Measurements from ENCODE around the gene KNTC1. TPM values are rescaled to one million over a fixed set of nuclear protein-coding genes. Genes with fewer than 3 reads are reported as not detected.

Gene KNTC1
- total RNA-seq, 6 experiments from 2014 or later, result 11.7 to 25.0 (median 19.6) TPM

- no peaks in the 10 kb centered on the region for H3K36me3 Mint-ChIP-seq (ENCODE audit: low read depth)
- no peak overlapping the region for H3K27ac Mint-ChIP-seq
- TF ChIP-seq CTCF (IDR thresholded peaks at IDR 0.05), result no peak
- H3K27me3 Mint-ChIP-seq (ENCODE audit: insufficient read depth), result peaks cover 3% of the 10 kb centered on the region; the same call in 1 of the 2 replicates
- H3K4me1 Mint-ChIP-seq (ENCODE audit: low read depth), result peaks cover 12% of the 10 kb centered on the region
- no peaks in the 10 kb centered on the region for H3K9me3 Mint-ChIP-seq
- no peak for DNase-seq
- no peak overlapping the region for H3K4me3 Mint-ChIP-seq
Observed at GRCh38 chr12:122665349-122665748, 138.3 kb downstream of the KNTC1 start.

GRCh38 chr12:122665759-122666158 lies 138.7 kb downstream of the KNTC1 start:
- H3K27ac Mint-ChIP-seq, result no peak overlapping the region
- DNase-seq, result no peak
- no peaks in the 10 kb centered on the region for H3K9me3 Mint-ChIP-seq
- no peak overlapping the region for H3K4me3 Mint-ChIP-seq
- peaks cover 13% of the 10 kb centered on the region for H3K4me1 Mint-ChIP-seq (ENCODE audit: low read depth)
- no peak for TF ChIP-seq CTCF (IDR thresholded peaks at IDR 0.05)
- H3K36me3 Mint-ChIP-seq (ENCODE audit: low read depth), result no peaks in the 10 kb centered on the region
- peaks cover 3% of the 10 kb centered on the region; the same call in 1 of the 2 replicates for H3K27me3 Mint-ChIP-seq (ENCODE audit: insufficient read depth)

- no peak for DNase-seq
- Mint-ChIP-seq H3K4me1 (ENCODE audit: low read depth) (peaks cover 19% of the 10 kb centered on the region), H3K27ac (no peak overlapping the region), H3K36me3 (ENCODE audit: low read depth) (peaks cover 5% of the 10 kb centered on the region; the same call in 1 of the 2 replicates), H3K27me3 (ENCODE audit: insufficient read depth) (no peaks in the 10 kb centered on the region), H3K4me3 (no peak overlapping the region), H3K9me3 (no peaks in the 10 kb centered on the region)
- no peak for TF ChIP-seq CTCF (IDR thresholded peaks at IDR 0.05)
Observed at GRCh38 chr12:122668268-122668667, 141.2 kb downstream of the KNTC1 start.

- H3K27ac Mint-ChIP-seq, result peak overlapping the region; percentile 55
- DNase-seq, result peak; percentile 59
- peaks cover 19% of the 10 kb centered on the region for H3K4me1 Mint-ChIP-seq (ENCODE audit: low read depth)
- H3K9me3 Mint-ChIP-seq, result no peaks in the 10 kb centered on the region
- H3K36me3 Mint-ChIP-seq (ENCODE audit: low read depth), result peaks cover 5% of the 10 kb centered on the region; the same call in 1 of the 2 replicates
- H3K27me3 Mint-ChIP-seq (ENCODE audit: insufficient read depth), result no peaks in the 10 kb centered on the region; the same call in 1 of the 2 replicates
- TF ChIP-seq CTCF (IDR thresholded peaks at IDR 0.05), result no peak
- peak overlapping the region; percentile 56 for H3K4me3 Mint-ChIP-seq
Observed at GRCh38 chr12:122669397-122670070, 142.5 kb downstream of the KNTC1 start.

- peaks cover 9% of the 10 kb centered on the region; the same call in 1 of the 2 replicates for H3K36me3 Mint-ChIP-seq (ENCODE audit: low read depth)
Observed at GRCh38 chr12:122672515-122672914, 145.5 kb downstream of the KNTC1 start.

More at GRCh38 chr12:122672515-122672914, 145.5 kb downstream of the KNTC1 start:
- peaks cover 19% of the 10 kb centered on the region for H3K4me1 Mint-ChIP-seq (ENCODE audit: low read depth)
- no peak overlapping the region for H3K4me3 Mint-ChIP-seq
- DNase-seq, result no peak
- no peaks in the 10 kb centered on the region for H3K9me3 Mint-ChIP-seq
- no peak for TF ChIP-seq CTCF (IDR thresholded peaks at IDR 0.05)
- peaks cover 2% of the 10 kb centered on the region; the same call in 1 of the 2 replicates for H3K27me3 Mint-ChIP-seq (ENCODE audit: insufficient read depth)
- no peak overlapping the region for H3K27ac Mint-ChIP-seq

Other genes starting within 250 kb of the KNTC1 start
- gene CLIP1, start 104.6 kb upstream of the KNTC1 start, total RNA-seq (2021; fragmentation: NEBNext Ultra II Directional; extraction: Animal tissue kit (Norgen Biotek cat#: 25700)), result 10 to 100 TPM; 62.5 to 71.9 (median 69.1) TPM
- gene ZCCHC8, start 26.3 kb upstream of the KNTC1 start, total RNA-seq (2021; fragmentation: NEBNext Ultra II Directional; extraction: Animal tissue kit (Norgen Biotek cat#: 25700)), result 10 to 100 TPM in 5 of 6 experiments, 1 to 10 TPM in 1; 9.7 to 13.1 (median 11.4) TPM
- 10 to 100 TPM; 38.7 to 52.7 (median 44.2) TPM for gene RSRC2, start 313 bp upstream of the KNTC1 start, total RNA-seq (2021; fragmentation: NEBNext Ultra II Directional; extraction: Animal tissue kit (Norgen Biotek cat#: 25700))
- not detected for gene HCAR2, start 176.1 kb downstream of the KNTC1 start, total RNA-seq (2021; fragmentation: NEBNext Ultra II Directional; extraction: Animal tissue kit (Norgen Biotek cat#: 25700))
- gene HCAR3, start 189.6 kb downstream of the KNTC1 start, total RNA-seq (2021; fragmentation: NEBNext Ultra II Directional; extraction: Animal tissue kit (Norgen Biotek cat#: 25700)), result not detected
- gene HCAR1, start 203.6 kb downstream of the KNTC1 start, total RNA-seq (2021; fragmentation: NEBNext Ultra II Directional; extraction: Animal tissue kit (Norgen Biotek cat#: 25700)), result not detected
- gene DENR, start 225.6 kb downstream of the KNTC1 start, total RNA-seq (2021; fragmentation: NEBNext Ultra II Directional; extraction: Animal tissue kit (Norgen Biotek cat#: 25700)), result 10 to 100 TPM; 53.2 to 66.7 (median 61.7) TPM
- gene CCDC62, start 247.3 kb downstream of the KNTC1 start, total RNA-seq (2021; fragmentation: NEBNext Ultra II Directional; extraction: Animal tissue kit (Norgen Biotek cat#: 25700)), result under 1 TPM; 0.08 to 0.40 (median 0.17) TPM